ENCODE measurements around the gene MKI67. TPM values are rescaled to one million over a fixed set of nuclear protein-coding genes. Genes with fewer than 3 reads are reported as not detected.

The MKI67 gene
- total RNA-seq, 3 donors from 2014 or later = 7.7 to 54.7 (median 14.0) TPM

- ATAC-seq (no peak), DNase-seq (no peak)
- Histone ChIP-seq H3K4me1 (ENCODE audit: low read depth) (no peaks in the 10 kb centered on the region), H3K9me3 (no peaks in the 10 kb centered on the region), H3K36me3 (ENCODE audit: low read depth) (no peaks in the 10 kb centered on the region), H3K4me3 (no peak overlapping the region)
- intact Hi-C loops (cut with DNase I, micrococcal nuclease) = no loop called here
- TF ChIP-seq CTCF (IDR thresholded peaks at IDR 0.05) = no peak
These were observed 41.9 kb downstream of the MKI67 start for GRCh38 chr10:128084364-128084763.

- no peaks in the 10 kb centered on the region for H3K4me1 ChIP-seq (ENCODE audit: low read depth)
- H3K36me3 ChIP-seq (ENCODE audit: low read depth) = no peaks in the 10 kb centered on the region
- DNase-seq (no peak), ATAC-seq (no peak)
- TF ChIP-seq CTCF (IDR thresholded peaks at IDR 0.05) = no peak
- intact Hi-C loops (cut with DNase I, micrococcal nuclease) = no loop called here
- H3K4me3 ChIP-seq = no peak overlapping the region
- H3K9me3 ChIP-seq = no peaks in the 10 kb centered on the region
These were observed 42.9 kb downstream of the MKI67 start for GRCh38 chr10:128083191-128083895.

- intact Hi-C loops (cut with DNase I, micrococcal nuclease) = no loop called here
- DNase-seq = no peak
- Histone ChIP-seq H3K9me3 (no peaks in the 10 kb centered on the region), H3K4me1 (ENCODE audit: low read depth) (no peaks in the 10 kb centered on the region), H3K36me3 (ENCODE audit: low read depth) (peaks cover 5% of the 10 kb centered on the region), H3K4me3 (no peak overlapping the region)
- ATAC-seq = no peak
- TF ChIP-seq CTCF (IDR thresholded peaks at IDR 0.05) = no peak
These were observed 44.5 kb downstream of the MKI67 start for GRCh38 chr10:128081720-128082119.

- no peak for DNase-seq
- intact Hi-C loops (cut with DNase I, micrococcal nuclease) = no loop called here
- no peaks in the 10 kb centered on the region for H3K9me3 ChIP-seq
- no peak for ATAC-seq
- H3K4me1 ChIP-seq (ENCODE audit: low read depth) = no peaks in the 10 kb centered on the region
- peaks cover 5% of the 10 kb centered on the region for H3K36me3 ChIP-seq (ENCODE audit: low read depth)
- no peak for TF ChIP-seq CTCF (IDR thresholded peaks at IDR 0.05)
- no peak overlapping the region for H3K4me3 ChIP-seq
These were observed 45.0 kb downstream of the MKI67 start for GRCh38 chr10:128081222-128081621.

- Histone ChIP-seq H3K4me1 (ENCODE audit: low read depth) (no peaks in the 10 kb centered on the region), H3K9me3 (no peaks in the 10 kb centered on the region), H3K36me3 (ENCODE audit: low read depth) (peaks cover 5% of the 10 kb centered on the region), H3K4me3 (no peak overlapping the region)
- TF ChIP-seq CTCF (IDR thresholded peaks at IDR 0.05) = no peak
- ATAC-seq (no peak), DNase-seq (no peak)
- intact Hi-C loops (cut with DNase I, micrococcal nuclease) = no loop called here
These were observed 45.6 kb downstream of the MKI67 start for GRCh38 chr10:128080641-128081040.

GRCh38 chr10:128080231-128080630 lies 46.0 kb downstream of the MKI67 start:
- TF ChIP-seq CTCF (IDR thresholded peaks at IDR 0.05) = no peak
- Histone ChIP-seq H3K9me3 (no peaks in the 10 kb centered on the region), H3K4me3 (no peak overlapping the region), H3K36me3 (ENCODE audit: low read depth) (peaks cover 5% of the 10 kb centered on the region), H3K4me1 (ENCODE audit: low read depth) (no peaks in the 10 kb centered on the region)
- DNase-seq (no peak), ATAC-seq (no peak)
- intact Hi-C loops (cut with DNase I, micrococcal nuclease) = no loop called here

Data from mucosa of descending colon (tissue), 3 donors.